IMR-90 (cell line): ENCODE data around the gene RTCA. TPM values are rescaled to one million over a fixed set of nuclear protein-coding genes. Genes with fewer than 3 reads are reported as not detected.

Experiments
- ATAC-seq: fragments of 200-7000 bp; cut with Tn5 transposase; 2 replicates; pipeline ENCODE4 v1.9.1; 2020; ENCODE audit warnings: low read depth, mild to moderate bottlenecking, moderate library complexity
- BruUV-seq: library from RNA; stranded (reverse); fragments of 400-500 nt; replicated peaks from 2 replicates; lab custom pipeline; 2021; lab: Mats Ljungman, UMichigan
- CTCF ChIA-PET: fragments of 300-600 bp; formaldehyde crosslinking; extraction: SDS; loops from one replicate; lab custom pipeline; 2021; ENCODE audit warnings: antibody characterized with exemption; lab: Yijun Ruan, JAX
- POLR2A ChIA-PET: fragments of 300-600 bp; sonication (Branson Sonifier 250); formaldehyde crosslinking; loops from one replicate; lab custom pipeline; 2022; ENCODE audit warnings: antibody characterized with exemption; ENCODE audit not compliant: unreplicated experiment; lab: Charles Lee
- DNase-seq: peaks from one replicate; pipeline ENCODE4 v3.0.0; 2013
- H2AFZ ChIP-seq: replicated peaks from 2 replicates; pipeline ENCODE3; 2013; ENCODE audit warnings: low read length, mild to moderate bottlenecking; ENCODE audit not compliant: poor library complexity
- H2AK5ac ChIP-seq: 2 replicates; pipeline ENCODE4 v1.6.1; 2013; ENCODE audit warnings: low read depth, low read length, inconsistent platforms
- H2AK9ac ChIP-seq: replicated peaks from 2 replicates; pipeline ENCODE3; 2013; ENCODE audit warnings: mild to moderate bottlenecking, low read depth, low read length, moderate library complexity; ENCODE audit not compliant: poor library complexity
- H2BK120ac ChIP-seq: 2 replicates; pipeline ENCODE4 v1.6.1; 2013; ENCODE audit warnings: low read depth, low read length, inconsistent platforms
- H2BK15ac ChIP-seq: 3 replicates; pipeline ENCODE4 v1.6.1; 2013; ENCODE audit warnings: low read depth, low read length, inconsistent platforms
- H2BK20ac ChIP-seq: 2 replicates; pipeline ENCODE4 v1.6.1; 2013; ENCODE audit warnings: low read depth, mild to moderate bottlenecking, inconsistent platforms, low read length, moderate library complexity
- H2BK5ac ChIP-seq: 2 replicates; pipeline ENCODE4 v1.6.1; 2013; ENCODE audit warnings: mild to moderate bottlenecking, low read depth, low read length, inconsistent platforms; ENCODE audit not compliant: poor library complexity, severe bottlenecking
- H3K14ac ChIP-seq: replicated peaks from 2 replicates; pipeline ENCODE4 v1.6.1; 2013; ENCODE audit warnings: low read depth, low read length, inconsistent platforms
- H3K18ac ChIP-seq: 2 replicates; pipeline ENCODE4 v1.6.1; 2013; ENCODE audit warnings: low read depth, low read length, control low read depth
- H3K23ac ChIP-seq: 2 replicates; pipeline ENCODE4 v1.6.1; 2013; ENCODE audit warnings: low read depth, low read length, inconsistent platforms
- H3K27ac ChIP-seq: 2 replicates; pipeline ENCODE4 v1.5.1; 2013; ENCODE audit warnings: mild to moderate bottlenecking, control low read depth, low read length; ENCODE audit not compliant: insufficient read depth
- H3K27me3 ChIP-seq: 2 replicates; pipeline ENCODE4 v1.6.1; 2013; ENCODE audit warnings: low read length; ENCODE audit not compliant: control insufficient read depth, insufficient read depth
- H3K36me3 ChIP-seq: 2 replicates; pipeline ENCODE4 v1.6.1; 2013; ENCODE audit warnings: low read length, mixed read lengths; ENCODE audit not compliant: control insufficient read depth, insufficient read depth
- H3K4ac ChIP-seq: 2 replicates; pipeline ENCODE4 v1.6.1; 2013; ENCODE audit warnings: low read depth, low read length, inconsistent platforms
- H3K4me1 ChIP-seq: 2 replicates; pipeline ENCODE4 v1.6.1; 2013; ENCODE audit warnings: low read length, mixed read lengths; ENCODE audit not compliant: control insufficient read depth, insufficient read depth
- H3K4me2 ChIP-seq: 2 replicates; pipeline ENCODE4 v1.6.1; 2013; ENCODE audit warnings: low read depth, mild to moderate bottlenecking, control low read depth, low read length, moderate library complexity
- H3K4me3 ChIP-seq: 2 replicates; pipeline ENCODE4 v1.5.1; 2013; ENCODE audit warnings: low read depth, mild to moderate bottlenecking, control low read depth, low read length, moderate library complexity; ENCODE audit not compliant: insufficient read depth
- H3K56ac ChIP-seq: 2 replicates; pipeline ENCODE4 v1.6.1; 2013; ENCODE audit warnings: low read length, inconsistent platforms; ENCODE audit not compliant: insufficient read depth; ENCODE audit errors: extremely low read depth
- H3K79me1 ChIP-seq, 2 experiments: 2 replicates each; pipeline ENCODE4 v1.6.1; 2013; ENCODE audit warnings: low read length in 2 of 2, inconsistent platforms in 1 of 2, low read depth in 1 of 2
- H3K9ac ChIP-seq: 2 replicates; pipeline ENCODE4 v1.6.1; 2013; ENCODE audit warnings: low read depth, low read length, control low read depth
- H3K9me1 ChIP-seq: 2 replicates; pipeline ENCODE4 v1.6.1; 2013; ENCODE audit warnings: low read length, inconsistent platforms; ENCODE audit not compliant: insufficient read depth
- H3K9me3 ChIP-seq: 2 replicates; pipeline ENCODE4 v1.6.1; 2013; ENCODE audit warnings: low read length; ENCODE audit not compliant: control insufficient read depth, insufficient read depth
- H4K20me1 ChIP-seq: 2 replicates; pipeline ENCODE4 v1.6.1; 2013; ENCODE audit warnings: low read length, inconsistent platforms; ENCODE audit not compliant: insufficient read depth
- H4K5ac ChIP-seq: 2 replicates; pipeline ENCODE4 v1.6.1; 2013; ENCODE audit warnings: mild to moderate bottlenecking, low read depth, low read length, control low read depth
- H4K8ac ChIP-seq, 2 experiments: 2 replicates each; pipeline ENCODE4 v1.6.1; 2013; ENCODE audit warnings: low read depth in 2 of 2, low read length in 2 of 2, control low read depth in 1 of 2, inconsistent platforms in 1 of 2
- H4K91ac ChIP-seq: 2 replicates; pipeline ENCODE4 v1.6.1; 2013; ENCODE audit warnings: low read depth, low read length, inconsistent platforms; ENCODE audit not compliant: insufficient read depth
- CEBPB ChIP-seq: IDR thresholded peaks from 2 replicates; pipeline ENCODE4 v1.6.1; 2012; ENCODE audit warnings: low read depth, low read length, improper control_type of control experiment
- CHD1 ChIP-seq: IDR thresholded peaks from 2 replicates; pipeline ENCODE4 v1.6.1; 2012; ENCODE audit warnings: low read depth, low read length, improper control_type of control experiment
- CTCF ChIP-seq: conservative IDR thresholded peaks from 2 replicates; pipeline ENCODE4 v1.5.1; 2012; ENCODE audit warnings: mild to moderate bottlenecking, low read depth, low read length, improper control_type of control experiment
- FOS ChIP-seq: fragments of 150-350 bp; IDR thresholded peaks from 2 replicates; pipeline ENCODE4 v1.6.1; 2016; ENCODE audit warnings: low read depth, low read length
- MAFK ChIP-seq: IDR thresholded peaks from 2 replicates; pipeline ENCODE4 v1.6.1; 2012; ENCODE audit warnings: low read depth, low read length, improper control_type of control experiment
- MAZ ChIP-seq: IDR thresholded peaks from 2 replicates; pipeline ENCODE4 v1.6.1; 2012; ENCODE audit warnings: low read depth, mild to moderate bottlenecking, low read length, improper control_type of control experiment, moderate library complexity, borderline replicate concordance
- MXI1 ChIP-seq: IDR thresholded peaks from 2 replicates; pipeline ENCODE4 v1.6.1; 2012; ENCODE audit warnings: low read depth, mild to moderate bottlenecking, low read length, moderate library complexity, borderline replicate concordance
- NFE2L2 ChIP-seq: fragments of 150-350 bp; IDR thresholded peaks from 2 replicates; pipeline ENCODE4 v1.6.1; 2016; ENCODE audit warnings: low read depth, mild to moderate bottlenecking, low read length
- POLR2A ChIP-seq: IDR thresholded peaks from 2 replicates; pipeline ENCODE4 v1.6.1; 2012; ENCODE audit warnings: mild to moderate bottlenecking, low read depth, low read length
- RAD21 ChIP-seq: IDR thresholded peaks from 2 replicates; pipeline ENCODE4 v1.6.1; 2012; ENCODE audit warnings: low read length, improper control_type of control experiment
- RCOR1 ChIP-seq: IDR thresholded peaks from 2 replicates; pipeline ENCODE4 v1.6.1; 2012; ENCODE audit warnings: mild to moderate bottlenecking, low read length, improper control_type of control experiment; ENCODE audit not compliant: insufficient replicate concordance
- RFX5 ChIP-seq: IDR thresholded peaks from 2 replicates; pipeline ENCODE4 v1.8.0; 2012; ENCODE audit warnings: low read depth, mild to moderate bottlenecking, low read length, moderate library complexity
- SMC3 ChIP-seq: fragments of 150-350 bp; IDR thresholded peaks from 2 replicates; pipeline ENCODE4 v1.6.1; 2016; ENCODE audit warnings: low read depth, mild to moderate bottlenecking, antibody characterized with exemption, low read length, moderate library complexity
- USF2 ChIP-seq: fragments of 150-350 bp; IDR thresholded peaks from 2 replicates; pipeline ENCODE4 v1.6.1; 2017; ENCODE audit warnings: mild to moderate bottlenecking, antibody characterized with exemption, low read length, low read depth
- WGBS, 2 experiments: methylation state at CpG; one replicate each; pipeline versions ENCODE4 v1.1.5 to v1.1.7; 2013; ENCODE audit warnings: missing lambda C conversion rate in 2 of 2; ENCODE audit not compliant: insufficient read length in 1 of 2; ENCODE audit errors: extremely low coverage in 2 of 2; 5-methylcytosine and 5-hydroxymethylcytosine counted together
- dilution Hi-C: fragments of 300-500 bp; cut with HindIII; formaldehyde crosslinking; loops from one replicate; pipeline ENCODE4 v1.14.3; 2018; ENCODE audit warnings: low sequenced_read_pairs; ENCODE audit not compliant: unreplicated experiment
- in situ Hi-C: fragments of 300-500 bp; cut with MboI; formaldehyde crosslinking; loops from 3 replicates; pipeline ENCODE4 v1.14.3; 2019; ENCODE audit warnings: low sequenced_read_pairs, inconsistent platforms, mixed read lengths
- intact Hi-C: fragments of 100-400 bp; cut with micrococcal nuclease; formaldehyde crosslinking; loops from 2 replicates; pipeline ENCODE4 v1.10.0; 2022
- polyA plus RNA-seq, 3 experiments: library from polyadenylated mRNA; depleted of rRNA; stranded (reverse); fragments of >200 nt; gene quantifications; 2 replicates each; pipeline ENCODE4 v1.2.3, GENCODE V29; 2012; ENCODE audit warnings: low replicate concordance in 1 of 3
- total RNA-seq: library from RNA; depleted of rRNA; stranded (reverse); fragments of >200 nt; gene quantifications from 2 replicates; pipeline ENCODE4 v1.2.3, GENCODE V29; 2012
- TF ChIP-seq, protein P1 (sequence below): fragments of 150-350 bp; IDR thresholded peaks from 2 replicates; pipeline ENCODE4 v1.6.1; 2016; ENCODE audit warnings: low read depth, mild to moderate bottlenecking, low read length, moderate library complexity, borderline replicate concordance

The RTCA gene
- total and polyA plus RNA-seq, 2 of the 4 experiments (the other 2 are of a cell fraction), result 26.9 to 29.6 TPM

- H3K27ac ChIP-seq, result peak overlapping the region; percentile 11; the same call in 1 of the 2 replicates
These were observed 57.5 kb downstream of the RTCA start for GRCh38 chr1:100323419-100324106.

More at GRCh38 chr1:100323419-100324106, 57.5 kb downstream of the RTCA start:
- DNase-seq (no peak), ATAC-seq (peak; percentile 32; the same call in 1 of the 2 replicates)
- in situ Hi-C loops, result no loop called here
- no TSS peak for BruUV-seq
- 100% methylated on average over 1 of the region's 6 CpGs; no CpG with 5 or more reads in 1 of the 2 experiments for WGBS, 2 experiments
- 0 out of 2 replicates have a peak overlapping the region, but pooled peaks have one; percentile 2 for H3K23ac ChIP-seq
- H2BK120ac ChIP-seq, result no peak overlapping the region
- H3K4me2 ChIP-seq, result no peak overlapping the region
- H3K36me3 ChIP-seq, result no peaks in the 10 kb centered on the region
- H3K27me3 ChIP-seq, result peaks cover 2% of the 10 kb centered on the region; the same call in 1 of the 2 replicates
- H4K8ac ChIP-seq, result no peak overlapping the region
- no peak overlapping the region; the same call in 1 of the 2 replicates for H3K18ac ChIP-seq
- TF ChIP-seq CEBPB (no peak), USF2 (no peak), MAFK (no peak), RFX5 (no peak), SMC3 (no peak), MAZ (no peak), NFE2L2 (no peak), CTCF (no peak), FOS (no peak), RAD21 (no peak), POLR2A (no peak), RCOR1 (no peak), CHD1 (no peak), MXI1 (no peak)
- TF ChIP-seq, protein P1, sequence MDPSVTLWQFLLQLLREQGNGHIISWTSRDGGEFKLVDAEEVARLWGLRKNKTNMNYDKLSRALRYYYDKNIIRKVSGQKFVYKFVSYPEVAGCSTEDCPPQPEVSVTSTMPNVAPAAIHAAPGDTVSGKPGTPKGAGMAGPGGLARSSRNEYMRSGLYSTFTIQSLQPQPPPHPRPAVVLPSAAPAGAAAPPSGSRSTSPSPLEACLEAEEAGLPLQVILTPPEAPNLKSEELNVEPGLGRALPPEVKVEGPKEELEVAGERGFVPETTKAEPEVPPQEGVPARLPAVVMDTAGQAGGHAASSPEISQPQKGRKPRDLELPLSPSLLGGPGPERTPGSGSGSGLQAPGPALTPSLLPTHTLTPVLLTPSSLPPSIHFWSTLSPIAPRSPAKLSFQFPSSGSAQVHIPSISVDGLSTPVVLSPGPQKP, result no peak
- no peak overlapping the region for H3K4me3 ChIP-seq
- no peaks in the 10 kb centered on the region for H3K79me1 ChIP-seq
- dilution Hi-C loops, result no loop called here
- H2AFZ ChIP-seq, result no peak overlapping the region
- no peak overlapping the region for H2BK20ac ChIP-seq
- H2BK15ac ChIP-seq, result no peak overlapping the region
- no peak overlapping the region for H2AK9ac ChIP-seq
- no peak overlapping the region for H3K56ac ChIP-seq
- H2AK5ac ChIP-seq, result no peak overlapping the region
- H3K14ac ChIP-seq, result no peak overlapping the region
- H3K9me3 ChIP-seq, result peaks cover 11% of the 10 kb centered on the region
- peak overlapping the region; percentile 18; the same call in 1 of the 2 replicates for H3K4ac ChIP-seq
- H4K20me1 ChIP-seq, result no peaks in the 10 kb centered on the region
- no peak overlapping the region; the same call in 1 of the 2 replicates for H4K5ac ChIP-seq
- H2BK5ac ChIP-seq, result no peak overlapping the region
- intact Hi-C loops, result no loop called here
- H4K91ac ChIP-seq, result peak overlapping the region; percentile 17; the same call in 1 of the 2 replicates
- no peaks in the 10 kb centered on the region for H3K9me1 ChIP-seq
- H3K9ac ChIP-seq, result no peak overlapping the region
- H3K4me1 ChIP-seq, result no peaks in the 10 kb centered on the region; the same call in 1 of the 2 replicates
- ChIA-PET POLR2A (no interaction called here), CTCF (no interaction called here)
